ENCODE results near the gene PDXK. TPM values are rescaled to one million over a fixed set of nuclear protein-coding genes. Genes with fewer than 3 reads are reported as not detected.

Gene PDXK
- total RNA-seq, 1 donor: 26.0 TPM

GRCh38 chr21:43800566-43800965, 81.6 kb downstream of the PDXK start:
- Histone ChIP-seq H3K9me3 (ENCODE audit: low read depth, low read length) (no peaks in the 10 kb centered on the region), H3K27me3 (ENCODE audit: insufficient read depth, low read length) (no peaks in the 10 kb centered on the region), H3K4me1 (ENCODE audit: insufficient read depth, low read length) (peaks cover 20% of the 10 kb centered on the region), H3K4me3 (ENCODE audit: low read length) (no peak overlapping the region)

- Histone ChIP-seq H3K4me3 (ENCODE audit: low read length) (no peak overlapping the region), H3K4me1 (ENCODE audit: insufficient read depth, low read length) (peaks cover 26% of the 10 kb centered on the region), H3K27me3 (ENCODE audit: insufficient read depth, low read length) (no peaks in the 10 kb centered on the region), H3K9me3 (ENCODE audit: low read depth, low read length) (no peaks in the 10 kb centered on the region)
These were observed 82.3 kb downstream of the PDXK start for GRCh38 chr21:43801006-43801783.

GRCh38 chr21:43802713-43803313, 83.9 kb downstream of the PDXK start:
- peaks cover 36% of the 10 kb centered on the region for H3K4me1 ChIP-seq (ENCODE audit: insufficient read depth, low read length)
- H3K4me3 ChIP-seq (ENCODE audit: low read length): no peak overlapping the region
- no peaks in the 10 kb centered on the region for H3K9me3 ChIP-seq (ENCODE audit: low read depth, low read length)
- no peaks in the 10 kb centered on the region for H3K27me3 ChIP-seq (ENCODE audit: insufficient read depth, low read length)

GRCh38 chr21:43803558-43804300, 84.8 kb downstream of the PDXK start:
- Histone ChIP-seq H3K4me1 (ENCODE audit: insufficient read depth, low read length) (peaks cover 36% of the 10 kb centered on the region), H3K4me3 (ENCODE audit: low read length) (no peak overlapping the region), H3K9me3 (ENCODE audit: low read depth, low read length) (no peaks in the 10 kb centered on the region), H3K27me3 (ENCODE audit: insufficient read depth, low read length) (no peaks in the 10 kb centered on the region)

GRCh38 chr21:43805275-43805800, 86.4 kb downstream of the PDXK start:
- H3K4me1 ChIP-seq (ENCODE audit: insufficient read depth, low read length): peaks cover 36% of the 10 kb centered on the region
- H3K9me3 ChIP-seq (ENCODE audit: low read depth, low read length): no peaks in the 10 kb centered on the region
- H3K27me3 ChIP-seq (ENCODE audit: insufficient read depth, low read length): no peaks in the 10 kb centered on the region
- no peak overlapping the region for H3K4me3 ChIP-seq (ENCODE audit: low read length)

DNA sequence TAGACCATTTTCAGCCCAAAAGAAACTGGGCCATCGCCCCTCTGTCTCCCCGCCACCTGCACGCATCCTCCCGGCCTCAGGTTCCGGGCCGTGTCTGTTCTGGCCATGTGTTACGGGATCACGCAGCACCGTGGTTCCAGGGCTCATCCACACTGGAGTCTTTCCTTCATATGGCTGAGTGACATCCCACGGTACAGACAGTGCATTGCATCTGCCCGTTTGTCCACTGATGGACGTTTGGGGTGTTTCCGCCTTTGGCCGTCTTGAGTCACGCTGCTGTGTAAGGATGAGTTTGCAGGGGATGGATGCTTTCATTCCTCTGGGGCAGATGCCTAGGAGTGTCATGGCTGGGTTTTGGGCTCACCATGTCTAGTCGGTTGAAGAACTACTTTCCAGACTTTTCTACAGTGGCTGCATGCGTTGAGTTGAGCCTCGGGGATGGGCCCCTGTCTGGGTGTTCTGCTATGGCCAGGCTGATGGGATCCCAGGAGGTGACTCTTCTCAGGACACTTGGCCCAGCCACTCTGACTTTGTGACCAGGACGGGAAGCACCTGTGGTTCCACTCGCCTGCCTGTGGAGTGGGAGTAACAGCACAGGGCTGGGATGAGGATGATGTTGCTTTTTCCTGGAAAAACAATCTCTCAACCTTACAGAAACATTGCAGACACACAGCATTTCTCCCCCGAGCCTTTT, 87.2 kb downstream of the PDXK start:
- Histone ChIP-seq H3K4me3 (ENCODE audit: low read length) (no peak overlapping the region), H3K27me3 (ENCODE audit: insufficient read depth, low read length) (no peaks in the 10 kb centered on the region), H3K4me1 (ENCODE audit: insufficient read depth, low read length) (peaks cover 44% of the 10 kb centered on the region), H3K9me3 (ENCODE audit: low read depth, low read length) (no peaks in the 10 kb centered on the region)

DNA sequence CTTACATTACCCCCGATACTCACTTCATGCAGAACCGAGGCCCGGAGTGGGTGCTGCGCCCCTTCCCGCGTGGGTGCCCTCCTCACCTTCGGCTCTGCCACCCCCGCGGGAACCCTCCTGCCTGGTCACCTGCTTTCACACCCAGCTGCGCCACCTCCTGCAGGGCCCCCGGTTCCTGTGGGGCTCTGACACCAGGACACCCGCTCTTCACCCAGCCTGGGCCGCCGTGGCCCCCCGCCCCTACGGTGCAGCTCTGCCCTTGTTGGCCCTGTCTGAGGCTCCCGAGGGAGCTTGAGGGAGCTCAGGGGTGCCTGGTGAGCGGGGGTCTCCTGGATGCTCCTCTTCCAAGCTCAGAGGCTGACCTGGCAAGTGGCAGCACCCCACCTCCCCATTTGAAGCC, 89.4 kb downstream of the PDXK start:
- Histone ChIP-seq H3K4me3 (ENCODE audit: low read length) (no peak overlapping the region), H3K27me3 (ENCODE audit: insufficient read depth, low read length) (no peaks in the 10 kb centered on the region), H3K4me1 (ENCODE audit: insufficient read depth, low read length) (peaks cover 61% of the 10 kb centered on the region), H3K9me3 (ENCODE audit: low read depth, low read length) (no peaks in the 10 kb centered on the region)

GRCh38 chr21:43808832-43809251, 89.9 kb downstream of the PDXK start:
- Histone ChIP-seq H3K27me3 (ENCODE audit: insufficient read depth, low read length) (no peaks in the 10 kb centered on the region), H3K4me3 (ENCODE audit: low read length) (no peak overlapping the region), H3K4me1 (ENCODE audit: insufficient read depth, low read length) (peaks cover 60% of the 10 kb centered on the region), H3K9me3 (ENCODE audit: low read depth, low read length) (no peaks in the 10 kb centered on the region)

- peaks cover 55% of the 10 kb centered on the region for H3K4me1 ChIP-seq (ENCODE audit: insufficient read depth, low read length)
These were observed 90.4 kb downstream of the PDXK start for GRCh38 chr21:43809346-43809799.

GRCh38 chr21:43809853-43810504, 91.0 kb downstream of the PDXK start:
- no peak overlapping the region for H3K4me3 ChIP-seq (ENCODE audit: low read length)
- H3K4me1 ChIP-seq (ENCODE audit: insufficient read depth, low read length): peaks cover 49% of the 10 kb centered on the region
- no peaks in the 10 kb centered on the region for H3K27me3 ChIP-seq (ENCODE audit: insufficient read depth, low read length)
- H3K9me3 ChIP-seq (ENCODE audit: low read depth, low read length): no peaks in the 10 kb centered on the region

More at GRCh38 chr21:43809346-43809799, 90.4 kb downstream of the PDXK start:
- Histone ChIP-seq H3K27me3 (ENCODE audit: insufficient read depth, low read length) (no peaks in the 10 kb centered on the region), H3K9me3 (ENCODE audit: low read depth, low read length) (no peaks in the 10 kb centered on the region), H3K4me3 (ENCODE audit: low read length) (no peak overlapping the region)

DNA sequence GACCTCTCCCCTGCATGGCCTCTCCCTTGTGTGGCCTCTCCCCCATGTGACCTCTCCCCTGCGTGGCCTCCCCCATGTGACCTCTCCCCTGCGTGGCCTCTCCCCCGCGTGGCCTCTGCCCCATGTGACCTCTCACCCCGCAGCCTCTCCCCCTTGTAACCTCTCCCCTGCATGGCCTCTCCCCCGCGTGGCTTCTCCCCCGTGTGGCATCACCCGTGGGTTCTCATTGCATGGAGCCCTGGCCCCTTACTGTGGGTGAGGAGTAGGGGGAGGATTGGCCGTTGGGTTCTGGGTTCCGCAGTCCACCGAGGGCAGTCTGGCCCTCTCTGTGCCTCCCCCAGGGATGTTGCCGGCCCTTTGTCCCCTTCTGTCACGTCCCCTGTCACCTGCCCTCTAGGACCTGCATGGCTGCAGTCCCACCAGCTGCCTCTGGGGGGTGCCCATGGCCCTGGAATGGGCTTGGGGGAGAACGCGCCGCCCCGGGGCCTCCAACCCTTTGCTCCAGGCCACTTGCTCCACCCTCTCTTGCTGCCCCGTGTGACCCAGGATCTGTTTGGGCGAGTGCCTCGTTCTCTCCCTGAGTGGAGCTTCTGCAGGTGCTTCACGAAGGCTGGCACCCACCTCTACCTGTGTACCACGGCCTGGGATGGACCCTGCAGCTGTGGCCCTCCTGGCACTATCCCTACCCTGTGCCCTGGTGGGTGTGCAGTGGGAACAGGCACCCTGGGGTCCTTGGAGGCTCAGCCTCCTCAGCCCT, 91.8 kb downstream of the PDXK start:
- no peaks in the 10 kb centered on the region for H3K9me3 ChIP-seq (ENCODE audit: low read depth, low read length)
- H3K4me1 ChIP-seq (ENCODE audit: insufficient read depth, low read length): peaks cover 42% of the 10 kb centered on the region
- H3K27me3 ChIP-seq (ENCODE audit: insufficient read depth, low read length): no peaks in the 10 kb centered on the region
- H3K4me3 ChIP-seq (ENCODE audit: low read length): peak overlapping the region; percentile 41

DNA sequence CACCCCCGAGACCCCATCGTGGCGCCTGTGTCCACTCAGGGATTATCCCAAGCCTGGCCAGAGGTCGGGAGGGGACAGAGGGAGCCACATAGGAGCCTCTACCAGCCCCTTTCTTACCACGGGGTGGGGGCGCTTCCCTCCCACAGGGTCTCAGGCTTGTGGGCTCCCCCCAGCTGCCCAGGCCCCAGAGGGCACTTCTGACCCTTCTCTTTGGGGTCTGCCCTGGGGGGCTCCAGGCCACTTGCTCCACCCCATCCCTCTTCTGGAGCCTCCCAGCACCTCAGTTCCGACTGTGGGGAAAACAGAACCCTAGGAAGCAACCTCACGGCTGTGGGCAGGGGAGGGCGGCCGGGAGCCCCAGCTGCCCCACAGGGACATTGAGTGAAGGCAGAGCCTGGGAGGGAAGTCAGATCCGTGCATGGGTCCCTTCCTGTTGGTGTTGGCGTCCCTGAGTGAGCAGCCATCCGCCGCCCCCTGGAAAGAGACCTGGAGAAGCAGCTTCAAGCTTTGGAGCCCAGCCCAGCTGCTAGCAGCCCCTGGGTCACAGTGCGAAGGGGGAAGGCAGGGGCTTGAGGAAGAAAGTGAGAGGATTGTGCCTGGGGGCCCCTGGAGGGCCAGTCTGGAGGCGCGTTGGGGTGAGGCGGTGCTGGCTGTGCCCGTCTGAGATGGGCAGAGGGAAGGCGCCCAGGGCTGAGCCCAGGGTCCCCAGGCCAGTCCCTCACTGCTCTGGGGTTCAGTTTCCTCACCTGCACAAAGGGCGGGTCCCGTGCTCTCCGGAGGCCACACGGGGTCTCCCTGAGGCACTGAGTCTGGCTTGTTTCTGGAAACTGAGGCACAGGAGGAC, 92.6 kb downstream of the PDXK start:
- Histone ChIP-seq H3K9me3 (ENCODE audit: low read depth, low read length) (no peaks in the 10 kb centered on the region), H3K4me3 (ENCODE audit: low read length) (peak overlapping the region; percentile 41), H3K27me3 (ENCODE audit: insufficient read depth, low read length) (no peaks in the 10 kb centered on the region), H3K4me1 (ENCODE audit: insufficient read depth, low read length) (peaks cover 34% of the 10 kb centered on the region)

Data from mononuclear cell (primary cell).